SH-SY5Y (cell line): ENCODE data around the gene USH2A.

Experiments
- GATA2 ChIP-seq: IDR thresholded peaks from 2 replicates; pipeline ENCODE4 v1.6.1; 2011; ENCODE audit warnings: mild to moderate bottlenecking, low read depth, low read length
- GATA3 ChIP-seq: IDR thresholded peaks from 2 replicates; pipeline ENCODE4 v1.6.1; 2011; ENCODE audit warnings: low read depth, mild to moderate bottlenecking, low read length, moderate library complexity

GRCh38 chr1:215600867-215601266 is 822.4 kb downstream of the USH2A start:
- TF ChIP-seq GATA2 (no peak), GATA3 (no peak)
